Activated T-cell treated with anti-CD3 and anti-CD28 coated beads for 4 hours (primary cell): ENCODE measurements around the gene ARPC2.

Experiments
- DNase-seq: peaks from one replicate; pipeline ENCODE4 v3.0.0-alpha.2; 2020

ARPC2 gene

DNA sequence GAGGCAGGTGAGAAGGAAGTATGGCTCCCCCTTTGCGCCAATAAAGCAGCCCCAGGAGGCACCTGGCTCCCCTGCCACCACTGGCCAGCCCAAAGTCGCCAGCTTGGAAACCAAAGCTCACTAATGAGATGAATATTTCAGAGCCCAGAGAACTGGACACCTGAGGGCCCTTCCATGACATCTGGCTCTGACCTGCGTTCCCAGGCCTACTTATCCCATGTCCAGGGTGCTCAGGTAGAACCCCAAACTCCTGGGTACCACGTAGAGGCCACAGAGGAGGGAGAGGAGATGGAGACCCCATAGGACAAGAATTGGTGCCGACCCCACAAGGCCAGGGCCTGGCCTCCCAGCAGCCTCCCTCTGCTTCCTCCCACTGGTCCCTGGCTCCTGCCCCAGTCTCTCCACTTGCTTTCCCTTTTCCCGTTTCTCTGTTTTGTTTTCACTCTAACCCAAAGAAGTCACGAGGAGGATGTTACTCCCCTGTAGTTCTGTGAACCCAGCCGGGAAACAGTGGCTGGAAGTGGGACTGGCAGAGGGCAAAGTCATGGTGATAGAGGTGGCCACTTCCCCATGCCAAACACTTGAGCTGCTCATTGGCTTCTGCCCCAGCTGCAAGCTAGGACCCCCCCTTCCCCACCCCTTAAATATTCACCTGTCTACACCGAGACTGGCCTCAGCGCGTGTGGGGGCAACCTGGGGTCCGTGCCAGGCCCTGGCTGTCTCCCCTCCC, 74.5 kb downstream of the ARPC2 start:
- no peak for DNase-seq

DNA sequence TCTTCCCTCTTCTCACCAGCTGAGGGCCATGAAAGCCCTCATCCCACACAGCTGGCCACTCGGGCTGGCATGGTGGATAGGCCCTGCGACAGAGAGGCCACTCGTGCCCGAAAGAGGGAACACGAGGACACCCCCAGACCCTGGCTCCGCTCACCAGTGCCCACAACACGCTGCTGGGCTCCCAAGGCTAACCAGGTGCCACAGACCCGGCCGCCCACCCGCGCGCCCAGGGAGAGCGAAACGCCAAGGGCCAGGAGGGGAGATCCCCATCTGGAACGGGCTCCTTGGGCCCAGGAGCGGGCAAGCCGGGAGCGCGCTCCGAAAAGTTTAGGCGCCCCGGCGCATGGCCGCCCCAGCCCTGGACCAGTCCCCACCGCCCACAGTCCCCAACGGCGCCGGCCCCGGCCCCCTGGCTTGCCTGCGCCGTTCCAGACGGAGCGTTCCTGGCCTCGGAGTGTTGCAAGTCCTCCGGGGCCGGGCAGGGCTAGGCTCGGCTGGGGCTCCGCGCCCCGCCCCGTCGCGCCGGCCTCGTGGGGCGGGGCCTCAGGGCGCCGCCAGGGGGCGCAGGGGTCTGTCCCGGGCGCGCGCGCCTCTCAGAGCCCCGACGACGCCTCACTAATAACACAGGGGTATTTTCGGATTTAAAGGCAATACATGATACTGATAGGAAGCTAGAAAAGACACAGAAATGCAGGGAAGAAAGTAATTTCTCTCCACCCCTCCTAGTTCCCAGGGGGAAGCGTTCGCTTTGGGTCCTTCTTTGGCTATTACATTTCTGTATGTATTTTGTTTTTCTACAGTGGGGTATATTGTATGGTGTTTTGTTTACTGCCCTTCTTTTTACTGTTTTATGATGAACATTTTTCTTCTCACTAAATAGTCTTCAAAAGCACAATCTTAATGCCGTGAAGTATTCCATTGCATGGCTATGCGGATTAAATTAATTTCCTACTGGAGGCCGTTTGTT, 75.3 kb downstream of the ARPC2 start, which contains the start of gene TMBIM1:
TSS of gene TMBIM1 (minus strand) at position 456 of the 967 bp plus-strand sequence. CDS start 10,362 bp downstream, outside the sequence.
- DNase-seq, result peak; percentile 72

GRCh38 chr2:218293715-218294429, 76.9 kb downstream of the ARPC2 start:
- DNase-seq, result no peak

DNA sequence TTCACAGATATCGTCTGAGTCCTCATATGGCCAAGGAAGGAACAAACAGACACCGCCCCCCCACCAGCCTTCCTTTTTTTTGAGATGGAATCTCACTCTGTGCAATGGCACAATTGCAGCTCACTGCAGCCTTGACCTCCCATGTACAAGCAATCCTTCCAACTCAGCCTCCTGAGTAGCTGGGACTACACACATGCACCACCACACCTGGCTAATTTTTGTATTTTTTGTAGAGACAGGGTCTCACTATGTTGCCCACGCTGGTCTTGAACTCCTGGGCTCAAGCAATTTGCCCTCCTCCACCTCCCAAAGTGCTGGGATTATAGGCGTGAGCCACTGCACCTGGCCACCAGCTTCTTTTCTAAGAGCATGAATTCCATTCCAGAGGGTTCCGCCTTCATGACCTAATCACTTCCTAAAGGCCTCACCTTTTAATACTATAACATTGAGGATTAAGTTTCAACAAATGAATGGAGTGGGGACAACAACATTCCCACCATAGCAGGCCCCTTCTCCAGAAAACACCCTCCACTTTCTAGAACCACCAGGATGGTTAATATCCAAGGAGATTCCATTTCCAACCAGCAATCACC, 77.5 kb downstream of the ARPC2 start:
- DNase-seq, result no peak

- DNase-seq, result no peak
These were observed 78.0 kb downstream of the ARPC2 start for GRCh38 chr2:218295029-218295428.

GRCh38 chr2:218296200-218296599, 79.2 kb downstream of the ARPC2 start:
- DNase-seq, result no peak

DNA sequence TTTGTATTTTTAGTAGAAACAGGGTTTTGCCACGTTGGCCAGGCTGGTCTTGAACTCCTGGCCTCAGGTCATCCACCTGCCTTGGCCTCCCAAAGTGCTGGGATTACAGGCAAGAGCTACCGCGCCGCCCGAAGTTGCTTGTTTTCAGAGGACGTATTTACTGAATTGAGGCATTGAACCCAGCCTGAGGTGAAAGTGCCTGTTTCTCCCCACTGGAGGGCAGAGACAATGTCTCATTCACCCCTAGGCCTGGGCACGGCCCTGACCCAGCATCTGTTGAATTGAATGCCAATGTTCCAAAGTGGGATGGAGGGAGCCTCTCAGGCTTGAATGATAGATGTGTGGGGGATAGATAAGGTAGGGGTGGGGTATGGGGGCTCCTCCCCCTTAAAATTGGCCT, 79.9 kb downstream of the ARPC2 start:
- no peak for DNase-seq

DNA sequence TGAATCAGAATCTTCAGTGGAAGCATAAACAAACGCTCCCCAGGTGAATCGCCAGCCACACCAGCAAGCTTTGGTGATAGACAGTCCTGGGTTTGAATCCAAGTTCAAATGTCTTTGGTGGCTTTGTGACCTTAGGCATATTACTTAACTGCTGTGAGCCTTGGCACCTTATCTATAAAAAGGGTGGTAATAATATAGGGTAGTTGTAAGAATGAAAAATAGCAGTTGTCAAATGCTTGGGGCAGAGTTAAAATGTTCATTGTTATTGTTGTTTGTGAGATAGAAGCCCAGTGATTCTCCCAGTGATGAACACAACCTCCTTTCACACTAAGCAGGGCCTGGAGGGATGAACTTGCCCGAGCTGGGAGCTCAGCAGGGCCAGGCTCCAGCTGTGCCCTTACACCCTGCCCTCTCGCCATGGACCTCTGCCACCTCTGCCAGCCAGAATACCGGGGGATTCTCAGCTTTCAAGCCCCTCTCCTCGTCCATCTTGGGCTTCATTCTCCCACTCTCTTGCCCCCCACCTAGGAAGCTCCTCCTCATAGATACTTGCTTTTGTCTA, 81.4 kb downstream of the ARPC2 start:
- no peak for DNase-seq

- DNase-seq, result no peak
These were observed 83.2 kb downstream of the ARPC2 start for GRCh38 chr2:218300141-218300540.

DNA sequence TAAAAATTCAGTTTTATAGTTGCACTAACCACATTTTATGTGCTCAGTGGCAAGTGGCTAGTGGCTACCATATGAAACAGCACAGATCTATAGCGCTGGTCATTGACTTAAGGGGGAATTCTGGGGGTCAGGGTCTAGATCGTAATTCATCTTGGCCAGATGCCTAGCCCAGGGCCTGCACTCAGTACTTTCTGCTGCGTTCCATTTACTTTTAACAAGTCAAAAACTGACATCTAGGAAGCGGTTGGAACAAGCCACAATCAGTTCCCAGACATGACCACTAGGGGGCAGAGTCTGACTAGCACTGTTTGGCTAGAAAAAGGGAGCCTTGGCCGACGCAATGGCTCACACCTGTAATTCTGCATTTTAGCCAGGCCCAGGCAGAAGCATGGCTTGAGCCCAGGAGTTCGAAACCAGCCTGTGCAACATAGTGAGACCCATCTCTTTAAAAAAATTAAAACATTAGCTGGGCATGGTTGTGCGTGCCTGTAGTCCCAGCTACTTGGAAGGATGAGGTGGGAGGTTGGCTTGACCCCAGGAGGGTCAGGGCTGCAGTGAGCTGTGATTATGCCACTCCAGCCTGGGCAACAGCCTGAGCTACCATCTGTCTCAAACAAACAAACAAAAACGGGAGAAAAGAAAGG, 84.3 kb downstream of the ARPC2 start:
- DNase-seq, result peak; percentile 85
